K562 (cell line): ENCODE data around the gene DYNLT4. TPM values are rescaled to one million over a fixed set of nuclear protein-coding genes. Genes with fewer than 3 reads are reported as not detected.

Experiments
- ATAC-seq: fragments of 200-7000 bp; cut with Tn5 transposase; 3 replicates; pipeline ENCODE4 v1.9.1; 2020; ENCODE audit warnings: moderate library complexity
- BruUV-seq: library from RNA; stranded (reverse); fragments of 400-500 nt; replicated peaks from 2 replicates; lab custom pipeline; 2021; lab: Mats Ljungman, UMichigan
- CTCF ChIA-PET: fragments of 300-600 bp; formaldehyde crosslinking; extraction: SDS; loops from one replicate; lab custom pipeline; 2021; ENCODE audit warnings: low intra/inter-chr PET ratio; lab: Yijun Ruan, JAX
- POLR2A ChIA-PET: fragments of 300-600, 350-650 bp; sonication (Branson Sonifier 250); formaldehyde crosslinking; extraction: SDS; loops from one replicate; lab custom pipeline; 2021; ENCODE audit warnings: antibody characterized with exemption, inconsistent platforms; lab: Yijun Ruan, JAX
- DNase-seq, 4 experiments: peaks; one replicate each; pipeline versions ENCODE4 v3.0.0 to v3.0.0-alpha.2; 2011 to 2018; ENCODE audit warnings: low spot score in 3 of 4, mixed read lengths in 3 of 4; ENCODE audit errors: extremely low read depth in 1 of 4
- FAIRE-seq: peaks from 2 replicates; lab custom pipeline; 2011; peaks lifted over from hg19 to GRCh38; lab: Jason Lieb, UNC
- H2AFZ ChIP-seq: 2 replicates; pipeline ENCODE4 v1.6.0; 2011; ENCODE audit warnings: low read depth, low read length, control low read depth, inconsistent platforms
- H3K27ac ChIP-seq: fragments of 200-600 bp; 3 replicates; pipeline ENCODE4 v1.8.0; 2011; ENCODE audit warnings: low read depth, mild to moderate bottlenecking, control low read depth, inconsistent platforms, low read length, moderate library complexity, mixed read lengths; ENCODE audit errors: extremely low read depth
- H3K27me3 ChIP-seq, 2 experiments: fragments of 300-600 bp in 1 of 2; 2 replicates in 1 of 2; 3 replicates in 1 of 2; pipeline versions ENCODE4 v1.6.0 to v1.8.0; 2011; ENCODE audit warnings: inconsistent platforms in 2 of 2, low read length in 2 of 2, mild to moderate bottlenecking in 1 of 2, mixed read lengths in 1 of 2, moderate library complexity in 1 of 2; ENCODE audit not compliant: control insufficient read depth in 2 of 2, insufficient read depth in 2 of 2
- H3K36me3 ChIP-seq: fragments of 300-600 bp; 3 replicates; pipeline ENCODE4 v1.8.0; 2011; ENCODE audit warnings: mild to moderate bottlenecking, low read length, inconsistent platforms; ENCODE audit not compliant: control insufficient read depth, insufficient read depth
- H3K4me1 ChIP-seq, 2 experiments: fragments of 200-600 bp in 1 of 2; replicated peaks in 1 of 2; 2 replicates in 1 of 2; 3 replicates in 1 of 2; pipeline versions ENCODE4 v1.5.1 to v1.8.0; 2011; ENCODE audit warnings: inconsistent platforms in 2 of 2, low read length in 2 of 2, mild to moderate bottlenecking in 1 of 2, mixed read lengths in 1 of 2, moderate library complexity in 1 of 2; ENCODE audit not compliant: control insufficient read depth in 2 of 2, insufficient read depth in 2 of 2
- H3K4me2 ChIP-seq: 2 replicates; pipeline ENCODE4 v1.6.1; 2011; ENCODE audit warnings: low read length, control low read depth, inconsistent platforms, mixed read lengths; ENCODE audit not compliant: insufficient read depth
- H3K4me3 ChIP-seq: fragments of 200-600 bp; sonication (generic), shearing (Covaris generic); 2 replicates; pipeline ENCODE4 v1.5.1; 2016; ENCODE audit warnings: control low read depth, inconsistent platforms
- H3K79me2 ChIP-seq: fragments of 200-600 bp; 3 replicates; pipeline ENCODE4 v1.8.0; 2011; ENCODE audit warnings: low read length, inconsistent platforms; ENCODE audit not compliant: control insufficient read depth, insufficient read depth
- H3K9ac ChIP-seq, 2 experiments: 2 replicates each; pipeline versions ENCODE4 v1.6.0 to v1.6.1; 2011; ENCODE audit warnings: low read depth in 2 of 2, low read length in 2 of 2, control low read depth in 1 of 2, inconsistent platforms in 1 of 2, mild to moderate bottlenecking in 1 of 2, mixed read lengths in 1 of 2; ENCODE audit not compliant: insufficient read depth in 1 of 2
- H3K9me1 ChIP-seq: one replicate; pipeline ENCODE4 v1.6.0; 2011; ENCODE audit warnings: inconsistent platforms, mild to moderate bottlenecking, low read length, moderate library complexity; ENCODE audit not compliant: control insufficient read depth, insufficient read depth
- H3K9me3 ChIP-seq: replicated peaks from 2 replicates; pipeline ENCODE4 v1.5.1; 2011; ENCODE audit warnings: low read depth, low read length, inconsistent platforms; ENCODE audit not compliant: control insufficient read depth, insufficient read depth
- H4K20me1 ChIP-seq: replicated peaks from 2 replicates; pipeline ENCODE4 v1.6.1; 2011; ENCODE audit warnings: low read length, inconsistent platforms, mixed read lengths; ENCODE audit not compliant: control insufficient read depth, insufficient read depth
- ATF3 ChIP-seq, 2 experiments: fragments of 450-650 bp in 1 of 2; sonication (generic) in 1 of 2; formaldehyde crosslinking in 1 of 2; IDR thresholded peaks in 1 of 2; conservative IDR thresholded peaks in 1 of 2; 2 replicates each; pipeline versions ENCODE4 v1.6.1 to v1.8.1; 2016 to 2023; ENCODE audit warnings: mild to moderate bottlenecking in 2 of 2, moderate library complexity in 2 of 2, inconsistent platforms in 1 of 2, missing genetic modification reagents in 1 of 2
- CREB1 ChIP-seq, 2 experiments: sonication (generic) in 1 of 2; formaldehyde crosslinking in 1 of 2; IDR thresholded peaks; 2 replicates each; pipeline versions ENCODE4 v1.6.1 to v1.8.0; 2012 to 2022; ENCODE audit warnings: inconsistent platforms in 1 of 2, mild to moderate bottlenecking in 1 of 2, missing genetic modification reagents in 1 of 2, moderate library complexity in 1 of 2
- EWSR1 ChIP-seq: fragments of 450-650 bp; IDR thresholded peaks from 2 replicates; pipeline ENCODE4 v1.6.1; 2018; ENCODE audit warnings: borderline replicate concordance, mild to moderate bottlenecking, low read depth, moderate library complexity; ENCODE audit not compliant: partially characterized antibody
- MYNN ChIP-seq, 2 experiments: sonication (generic); formaldehyde crosslinking in 1 of 2; IDR thresholded peaks; 2 replicates each; pipeline versions ENCODE4 v1.5.0 to v1.6.1; 2016 to 2020; ENCODE audit warnings: antibody characterized with exemption in 1 of 2, missing genetic modification reagents in 1 of 2
- RFX7 ChIP-seq: fragments of 250-450 bp; sonication (Bioruptor Pico); IDR thresholded peaks from 2 replicates; pipeline ENCODE4 v1.5.1; 2021; ENCODE audit warnings: mild to moderate bottlenecking
- TAF9B ChIP-seq: fragments of 450-650 bp; IDR thresholded peaks from 2 replicates; pipeline ENCODE4 v1.6.1; 2018; ENCODE audit warnings: mild to moderate bottlenecking; ENCODE audit not compliant: partially characterized antibody
- ZC3H8 ChIP-seq: fragments of 450-650 bp; IDR thresholded peaks from 2 replicates; pipeline ENCODE4 v1.6.1; 2017
- ZHX1 ChIP-seq: fragments of 150-350 bp; conservative IDR thresholded peaks from 2 replicates; pipeline ENCODE4 v1.6.1; 2014; ENCODE audit warnings: low read length
- ZNF395 ChIP-seq: fragments of 200-800 bp; sonication (Bioruptor generic); IDR thresholded peaks from 2 replicates; pipeline ENCODE4 v1.6.1; 2017; ENCODE audit warnings: missing genetic modification characterization, missing compliant biosample characterization
- WGBS: fragments of 100-300 bp; shearing (Covaris generic); methylation state at CpG from one replicate; pipeline ENCODE4 v1.1.6; 2016; ENCODE audit warnings: low coverage, mixed read lengths; ENCODE audit not compliant: insufficient coverage; ENCODE audit errors: missing lambda C conversion rate; 5-methylcytosine and 5-hydroxymethylcytosine counted together
- in situ Hi-C: fragments of 300-500 bp; cut with MboI; formaldehyde crosslinking; loops from 4 replicates; pipeline ENCODE4 v1.15.0; 2018; ENCODE audit warnings: inconsistent platforms, mixed read lengths
- intact Hi-C: fragments of 100-400 bp; cut with micrococcal nuclease; formaldehyde crosslinking; loops from 2 replicates; pipeline ENCODE4 v1.14.2; 2022
- polyA plus RNA-seq, 8 experiments: library from polyadenylated mRNA; depleted of rRNA in 4 of 8; stranded (reverse) in 5 of 8; unstranded in 3 of 8; fragments of >200 nt; fragmentation: Nextera tagmentation in 2 of 8; fragmentation: Illumina TruSeq in 1 of 8; extraction: Ambion mirVana in 2 of 8; extraction: Trizol in 1 of 8; gene quantifications; 2 replicates each; pipeline versions ENCODE4 v1.2.1 to v1.2.3, GENCODE V29; 2011 to 2014; ENCODE audit warnings: inconsistent platforms in 1 of 8, missing spikeins in 1 of 8
- total RNA-seq, 7 experiments: library from RNA; depleted of rRNA in 6 of 7; stranded (reverse); fragments of >200 nt in 6 of 7; fragmentation: Illumina TruSeq in 2 of 7; extraction: Trizol in 2 of 7; gene quantifications; 2 replicates each; pipeline versions ENCODE4 v1.2.1 to v1.2.3, GENCODE V29; 2011 to 2021; ENCODE audit warnings: low replicate concordance in 1 of 7

Gene DYNLT4
- total and polyA plus RNA-seq, 9 of the 15 experiments (the other 6 are each of a cell fraction or from before 2014, with no cell fraction given): 0.29 to 0.73 TPM; not detected in 7

GRCh38 chr1:44855742-44856141 is 48.6 kb upstream of the DYNLT4 start:
- no peak for FAIRE-seq
- no peak for DNase-seq
- no peak for TF ChIP-seq ZHX1
- no peak for TF ChIP-seq EWSR1
- no peak for TF ChIP-seq ZNF395 (CRISPR knock-in tag)
- TF ChIP-seq CREB1 (IDR thresholded peaks at IDR 0.05): no peak
- TF ChIP-seq CREB1 (CRISPR knock-in tag; IDR thresholded peaks at IDR 0.05): no peak
- no peak for TF ChIP-seq ATF3 (IDR thresholded peaks at IDR 0.05)
- TF ChIP-seq ATF3 (CRISPR knock-in tag; conservative IDR thresholded peaks at IDR 0.05): no peak
- TF ChIP-seq TAF9B: no peak
- TF ChIP-seq ZC3H8: no peak
- no peak for TF ChIP-seq MYNN (IDR thresholded peaks at IDR 0.05)
- no peak for TF ChIP-seq MYNN (CRISPR knock-in tag; IDR thresholded peaks at IDR 0.05)
- no peak for TF ChIP-seq RFX7 (CRISPR knock-in tag)
- Histone ChIP-seq H3K4me2 (no peak overlapping the region), H3K36me3 (peaks cover 49% of the 10 kb centered on the region), H3K79me2 (no peaks in the 10 kb centered on the region), H3K4me3 (no peak overlapping the region), H2AFZ (no peak overlapping the region), H4K20me1 (no peaks in the 10 kb centered on the region), H3K4me1 (no peaks in the 10 kb centered on the region), H3K9me1 (no peaks in the 10 kb centered on the region), H3K27me3 (no peaks in the 10 kb centered on the region), H3K27ac (no peak overlapping the region), H3K9ac (no peak overlapping the region), H3K9me3 (no peaks in the 10 kb centered on the region)
- 64% methylated on average over 7 of the region's 7 CpGs for WGBS
- POLR2A ChIA-PET: interaction anchor here (0.7 to 2.6 kb wide), 5 partner anchors 10 to 36 kb away, joined by 3 to 11 read pairs (median 4); partner anchors contain the start of gene PTCH2
- ATAC-seq: no peak
- intact Hi-C loops: no loop called here
- in situ Hi-C loops: no loop called here
- CTCF ChIA-PET: no interaction called here
- no TSS peak for BruUV-seq
